KMS-11 (cell line): ENCODE results near the gene CLIC6.

Experiments used
- H2AFZ ChIP-seq: fragments of 200-600 bp; sonication (generic); 2 replicates; pipeline ENCODE4 v1.6.1; 2016; ENCODE audit warnings: antibody characterized with exemption, mixed run types, low read depth
- H3K27ac ChIP-seq: fragments of 200-600 bp; sonication (generic); 2 replicates; pipeline ENCODE4 v1.6.1; 2016; ENCODE audit warnings: mild to moderate bottlenecking, mixed run types
- H3K27me3 ChIP-seq: fragments of 200-600 bp; sonication (generic); 2 replicates; pipeline ENCODE4 v1.6.1; 2017; ENCODE audit warnings: mild to moderate bottlenecking, low read depth, mixed run types, moderate library complexity; ENCODE audit not compliant: insufficient read depth
- H3K36me3 ChIP-seq: fragments of 200-600 bp; sonication (generic); 2 replicates; pipeline ENCODE4 v1.6.1; 2017; ENCODE audit warnings: mild to moderate bottlenecking, mixed run types; ENCODE audit not compliant: insufficient read depth
- H3K4me1 ChIP-seq: fragments of 200-600 bp; sonication (generic); 2 replicates; pipeline ENCODE4 v1.6.1; 2016; ENCODE audit warnings: mild to moderate bottlenecking, low read depth, mixed run types; ENCODE audit not compliant: poor library complexity, severe bottlenecking
- H3K4me2 ChIP-seq: fragments of 200-600 bp; sonication (generic); 2 replicates; pipeline ENCODE4 v1.7.0; 2016; ENCODE audit warnings: mild to moderate bottlenecking, mixed run types
- H3K4me3 ChIP-seq: fragments of 200-600 bp; sonication (generic); IDR thresholded peaks from 2 replicates; pipeline ENCODE4 v1.6.1; 2017; ENCODE audit warnings: low read depth, low read length, mixed read lengths; ENCODE audit not compliant: insufficient read depth
- H3K79me2 ChIP-seq: fragments of 200-600 bp; sonication (generic); 2 replicates; pipeline ENCODE4 v1.6.1; 2016; ENCODE audit warnings: low read depth, mixed run types; ENCODE audit not compliant: insufficient read depth
- H3K9ac ChIP-seq: fragments of 200-600 bp; sonication (generic); 2 replicates; pipeline ENCODE4 v1.6.1; 2016; ENCODE audit warnings: mild to moderate bottlenecking, mixed run types
- H4K20me1 ChIP-seq: fragments of 200-600 bp; sonication (generic); 2 replicates; pipeline ENCODE4 v1.6.1; 2016; ENCODE audit warnings: mild to moderate bottlenecking, mixed run types; ENCODE audit not compliant: insufficient read depth
- TF ChIP-seq, protein P1 (sequence below): fragments of 200-600 bp; sonication (generic); conservative IDR thresholded peaks from 2 replicates; pipeline ENCODE4 v1.6.1; 2017; ENCODE audit warnings: low read depth, mild to moderate bottlenecking, antibody characterized with exemption, low read length, moderate library complexity, mixed read lengths

CLIC6 gene

GRCh38 chr21:34635307-34635706 is 33.5 kb upstream of the CLIC6 start:
- Histone ChIP-seq H3K4me2 (no peak overlapping the region), H3K36me3 (no peaks in the 10 kb centered on the region), H3K9ac (no peak overlapping the region), H4K20me1 (no peaks in the 10 kb centered on the region), H3K79me2 (no peaks in the 10 kb centered on the region), H3K27ac (no peak overlapping the region), H3K4me3 (no peak overlapping the region), H3K27me3 (no peaks in the 10 kb centered on the region), H3K4me1 (peaks cover 18% of the 10 kb centered on the region), H2AFZ (no peak overlapping the region)
- TF ChIP-seq, protein P1, sequence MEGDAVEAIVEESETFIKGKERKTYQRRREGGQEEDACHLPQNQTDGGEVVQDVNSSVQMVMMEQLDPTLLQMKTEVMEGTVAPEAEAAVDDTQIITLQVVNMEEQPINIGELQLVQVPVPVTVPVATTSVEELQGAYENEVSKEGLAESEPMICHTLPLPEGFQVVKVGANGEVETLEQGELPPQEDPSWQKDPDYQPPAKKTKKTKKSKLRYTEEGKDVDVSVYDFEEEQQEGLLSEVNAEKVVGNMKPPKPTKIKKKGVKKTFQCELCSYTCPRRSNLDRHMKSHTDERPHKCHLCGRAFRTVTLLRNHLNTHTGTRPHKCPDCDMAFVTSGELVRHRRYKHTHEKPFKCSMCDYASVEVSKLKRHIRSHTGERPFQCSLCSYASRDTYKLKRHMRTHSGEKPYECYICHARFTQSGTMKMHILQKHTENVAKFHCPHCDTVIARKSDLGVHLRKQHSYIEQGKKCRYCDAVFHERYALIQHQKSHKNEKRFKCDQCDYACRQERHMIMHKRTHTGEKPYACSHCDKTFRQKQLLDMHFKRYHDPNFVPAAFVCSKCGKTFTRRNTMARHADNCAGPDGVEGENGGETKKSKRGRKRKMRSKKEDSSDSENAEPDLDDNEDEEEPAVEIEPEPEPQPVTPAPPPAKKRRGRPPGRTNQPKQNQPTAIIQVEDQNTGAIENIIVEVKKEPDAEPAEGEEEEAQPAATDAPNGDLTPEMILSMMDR, result peak; percentile 61

GRCh38 chr21:34636961-34637360 is 31.8 kb upstream of the CLIC6 start:
- Histone ChIP-seq H3K27ac (no peak overlapping the region), H4K20me1 (no peaks in the 10 kb centered on the region), H3K27me3 (no peaks in the 10 kb centered on the region), H3K4me3 (no peak overlapping the region), H3K9ac (no peak overlapping the region), H3K79me2 (no peaks in the 10 kb centered on the region), H3K4me2 (no peak overlapping the region), H3K36me3 (no peaks in the 10 kb centered on the region), H3K4me1 (peaks cover 33% of the 10 kb centered on the region), H2AFZ (no peak overlapping the region)
- TF ChIP-seq, protein P1, result no peak

- Histone ChIP-seq H3K27me3 (no peaks in the 10 kb centered on the region), H3K9ac (no peak overlapping the region), H3K4me3 (no peak overlapping the region), H3K79me2 (no peaks in the 10 kb centered on the region), H2AFZ (peak overlapping the region; percentile 84; the same call in 1 of the 2 replicates), H3K4me1 (peaks cover 39% of the 10 kb centered on the region), H4K20me1 (no peaks in the 10 kb centered on the region), H3K36me3 (no peaks in the 10 kb centered on the region), H3K4me2 (peak overlapping the region; percentile 94; the same call in 1 of the 2 replicates), H3K27ac (peak overlapping the region; percentile 72; the same call in 1 of the 2 replicates)
- TF ChIP-seq, protein P1, result no peak
These were observed 29.5 kb upstream of the CLIC6 start for GRCh38 chr21:34639250-34639649.

- peak overlapping the region; percentile 52; the same call in 1 of the 2 replicates for H3K9ac ChIP-seq
- no peaks in the 10 kb centered on the region for H4K20me1 ChIP-seq
- peak overlapping the region; percentile 84 for H2AFZ ChIP-seq
- H3K4me2 ChIP-seq, result peak overlapping the region; percentile 94
- no peak overlapping the region for H3K4me3 ChIP-seq
- TF ChIP-seq, protein P1, result no peak
- H3K36me3 ChIP-seq, result no peaks in the 10 kb centered on the region
- H3K79me2 ChIP-seq, result no peaks in the 10 kb centered on the region
- no peaks in the 10 kb centered on the region for H3K27me3 ChIP-seq
- peak overlapping the region; percentile 72 for H3K27ac ChIP-seq
- H3K4me1 ChIP-seq, result peaks cover 39% of the 10 kb centered on the region
These were observed 28.7 kb upstream of the CLIC6 start for GRCh38 chr21:34639882-34640788.
